ENCODE data around the gene ISLR. TPM values are rescaled to one million over a fixed set of nuclear protein-coding genes. Genes with fewer than 3 reads are reported as not detected.

ISLR gene
- total RNA-seq, 1 experiment from 2014 or later: 0.11 TPM

DNA sequence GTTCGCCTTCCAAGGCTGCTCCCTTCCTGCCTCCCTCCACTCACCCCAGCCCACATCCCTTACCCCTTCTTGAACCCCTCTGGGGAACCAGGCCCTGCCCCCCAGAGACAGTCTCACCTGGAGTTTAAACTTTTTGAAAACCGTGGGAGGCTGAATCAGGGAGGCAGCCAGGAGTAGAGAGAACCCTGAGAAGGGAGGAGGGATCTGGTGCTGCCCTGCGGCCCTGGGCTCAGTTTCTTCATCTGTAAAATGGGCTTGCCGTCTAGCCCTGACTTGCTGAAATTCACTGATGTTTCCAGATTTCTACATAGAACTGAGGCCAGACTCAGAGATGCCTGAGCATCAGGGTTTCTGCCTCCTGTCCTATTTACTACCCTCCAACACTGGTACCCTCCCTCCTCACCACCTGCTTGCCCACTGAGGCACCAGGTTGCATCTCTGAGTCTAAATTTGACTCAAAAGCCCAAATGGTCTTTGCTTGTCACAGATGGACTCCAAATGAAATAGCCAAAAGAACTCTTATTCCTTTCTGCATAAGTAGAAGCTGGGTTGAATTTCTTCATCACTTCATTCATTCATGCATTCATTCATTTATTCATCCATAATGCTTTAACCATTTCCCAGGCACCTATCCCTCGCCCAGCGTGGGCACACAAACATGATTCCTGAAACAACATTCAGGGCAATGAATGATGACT is 41.0 kb downstream of the ISLR start:
- Histone ChIP-seq H4K20me1 (ENCODE audit: control insufficient read depth, insufficient read depth, insufficient read length) (no peaks in the 10 kb centered on the region), H3K23ac (ENCODE audit: insufficient read length, low read depth, low read length) (no peak overlapping the region), H2BK120ac (ENCODE audit: low read depth, low read length, poor library complexity, severe bottlenecking) (no peak overlapping the region), H3K4me1 (ENCODE audit: insufficient read depth, low read length) (peaks cover 18% of the 10 kb centered on the region; the same call in 1 of the 2 replicates), H2AFZ (ENCODE audit: low read length) (no peak overlapping the region), H4K8ac (replicated peaks; ENCODE audit: insufficient read length, low read depth, low read length) (no peak overlapping the region), H3K4me2 (ENCODE audit: insufficient read depth, insufficient read length, low read length) (peak overlapping the region; percentile 2), H3K27me3 (ENCODE audit: insufficient read depth, low read length) (peaks cover 7% of the 10 kb centered on the region; the same call in 1 of the 2 replicates), H3K27ac (ENCODE audit: insufficient read length, low read depth, low read length) (no peak overlapping the region), H3K4ac (ENCODE audit: low read depth, low read length) (no peak overlapping the region), H2BK15ac (ENCODE audit: low read depth, low read length) (no peak overlapping the region), H2BK5ac (ENCODE audit: insufficient read length, low read length) (no peak overlapping the region), H3K9ac (ENCODE audit: extremely low read depth, insufficient read length, low read length) (no peak overlapping the region), H3K79me2 (ENCODE audit: insufficient read depth, low read length) (no peaks in the 10 kb centered on the region), H3K9me3 (ENCODE audit: control insufficient read depth, low read depth, low read length) (no peaks in the 10 kb centered on the region), H2AK5ac (ENCODE audit: insufficient read length, low read length) (no peak overlapping the region), H3K18ac (ENCODE audit: insufficient read length, low read depth, low read length) (no peak overlapping the region), H3K56ac (ENCODE audit: insufficient read length, low read depth, low read length) (no peak overlapping the region), H3K14ac (ENCODE audit: insufficient read depth, low read length) (no peak overlapping the region), H2BK12ac (ENCODE audit: insufficient read length, low read depth, low read length) (no peak overlapping the region), H3T11ph (ENCODE audit: low read length) (no peak overlapping the region), H4K91ac (ENCODE audit: insufficient read length, low read depth, low read length) (no peak overlapping the region), H2BK20ac (ENCODE audit: low read depth, low read length, poor library complexity, severe bottlenecking) (no peak overlapping the region), H3K23me2 (ENCODE audit: insufficient read length, low read depth, low read length, poor library complexity, severe bottlenecking) (peaks cover 1% of the 10 kb centered on the region), H4K5ac (ENCODE audit: insufficient read length, low read depth, low read length) (no peak overlapping the region), H3K79me1 (ENCODE audit: insufficient read depth, low read depth, low read length, poor library complexity, severe bottlenecking) (no peaks in the 10 kb centered on the region)
- H3K27me3 Mint-ChIP-seq (ENCODE audit: low read depth): peaks cover 32% of the 10 kb centered on the region
- no CpG with 5 or more reads among the region's 6 CpGs for WGBS (ENCODE audit: extremely low coverage, insufficient read length, low lambda C conversion rate)
- peaks cover 61 to 74% of the 10 kb centered on the region in 2 experiments for H3K4me1 Mint-ChIP-seq
- no peak for DNase-seq
- no peak overlapping the region for H3K4me3 Mint-ChIP-seq
- peak overlapping the region in 1 of 3 experiments; percentile 84; a peak in 3 of 7 replicates for H3K27ac Mint-ChIP-seq
- H3K36me3 Mint-ChIP-seq (ENCODE audit: insufficient read depth in 1 of 3, low read depth in 3 of 3): peaks cover 4 to 12% (median 4%) of the 10 kb centered on the region in 3 experiments; a peak in 5 of 7 replicates
- no peaks in the 10 kb centered on the region; a peak in 1 of 5 replicates for H3K9me3 Mint-ChIP-seq
- TF ChIP-seq, protein P1, sequence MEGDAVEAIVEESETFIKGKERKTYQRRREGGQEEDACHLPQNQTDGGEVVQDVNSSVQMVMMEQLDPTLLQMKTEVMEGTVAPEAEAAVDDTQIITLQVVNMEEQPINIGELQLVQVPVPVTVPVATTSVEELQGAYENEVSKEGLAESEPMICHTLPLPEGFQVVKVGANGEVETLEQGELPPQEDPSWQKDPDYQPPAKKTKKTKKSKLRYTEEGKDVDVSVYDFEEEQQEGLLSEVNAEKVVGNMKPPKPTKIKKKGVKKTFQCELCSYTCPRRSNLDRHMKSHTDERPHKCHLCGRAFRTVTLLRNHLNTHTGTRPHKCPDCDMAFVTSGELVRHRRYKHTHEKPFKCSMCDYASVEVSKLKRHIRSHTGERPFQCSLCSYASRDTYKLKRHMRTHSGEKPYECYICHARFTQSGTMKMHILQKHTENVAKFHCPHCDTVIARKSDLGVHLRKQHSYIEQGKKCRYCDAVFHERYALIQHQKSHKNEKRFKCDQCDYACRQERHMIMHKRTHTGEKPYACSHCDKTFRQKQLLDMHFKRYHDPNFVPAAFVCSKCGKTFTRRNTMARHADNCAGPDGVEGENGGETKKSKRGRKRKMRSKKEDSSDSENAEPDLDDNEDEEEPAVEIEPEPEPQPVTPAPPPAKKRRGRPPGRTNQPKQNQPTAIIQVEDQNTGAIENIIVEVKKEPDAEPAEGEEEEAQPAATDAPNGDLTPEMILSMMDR (conservative IDR thresholded peaks at IDR 0.05): no peak

Data from H9 (cell line).